Stimulated activated CD4-positive, alpha-beta T cell treated with anti-CD3 and anti-CD28 coated beads, TNF-alpha, amount 100 ng/mL, for 48 hours (primary cell): ENCODE results near the gene SPOCK2.

Experiments
- DNase-seq, 3 donors: peaks; one replicate each; pipeline ENCODE4 v3.0.0-alpha.2; 2020; ENCODE audit warnings: low read depth in 3 of 3

The SPOCK2 gene

DNA sequence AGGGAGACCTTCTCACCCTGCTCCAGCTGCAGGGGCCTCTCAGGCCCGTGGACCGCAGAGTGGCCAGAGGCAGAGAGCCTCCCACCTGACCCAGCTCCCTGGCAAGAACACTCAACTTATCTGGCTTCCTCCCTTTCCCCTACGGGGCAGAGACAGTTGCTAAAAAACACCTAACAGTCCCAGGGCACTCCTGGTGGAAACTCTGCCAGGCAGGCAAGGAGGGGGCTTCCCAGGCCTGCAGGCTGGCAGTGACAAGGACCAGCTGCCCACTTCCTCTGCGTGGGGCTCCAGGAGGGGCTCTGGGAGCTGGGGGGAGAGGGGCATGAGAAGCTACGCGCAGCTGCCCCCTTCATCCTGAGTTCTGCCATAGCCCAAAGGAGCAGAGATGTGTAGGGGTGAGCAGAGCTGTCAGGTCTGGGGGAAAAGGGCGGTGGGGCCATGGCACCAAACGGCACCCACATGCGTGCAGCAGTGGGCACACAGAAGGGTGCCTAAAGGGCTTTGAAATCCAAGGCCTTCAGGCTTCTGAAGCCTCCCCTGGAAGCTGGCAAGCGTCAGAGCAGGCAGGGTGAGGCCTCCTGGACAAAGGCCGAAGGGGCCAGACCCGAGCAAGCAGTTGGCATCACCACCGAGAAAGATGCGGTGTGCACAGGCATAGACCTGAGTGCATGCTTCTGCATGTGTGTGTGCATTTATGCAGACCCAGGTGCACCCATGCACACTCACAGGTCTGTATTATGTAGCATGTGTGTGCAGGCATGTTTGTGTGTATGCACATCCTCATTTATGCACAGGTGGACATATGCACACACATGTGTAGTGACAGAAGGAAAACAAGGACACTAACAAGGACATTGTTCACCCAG, 14.4 kb downstream of the SPOCK2 start:
- DNase-seq = no peak

DNA sequence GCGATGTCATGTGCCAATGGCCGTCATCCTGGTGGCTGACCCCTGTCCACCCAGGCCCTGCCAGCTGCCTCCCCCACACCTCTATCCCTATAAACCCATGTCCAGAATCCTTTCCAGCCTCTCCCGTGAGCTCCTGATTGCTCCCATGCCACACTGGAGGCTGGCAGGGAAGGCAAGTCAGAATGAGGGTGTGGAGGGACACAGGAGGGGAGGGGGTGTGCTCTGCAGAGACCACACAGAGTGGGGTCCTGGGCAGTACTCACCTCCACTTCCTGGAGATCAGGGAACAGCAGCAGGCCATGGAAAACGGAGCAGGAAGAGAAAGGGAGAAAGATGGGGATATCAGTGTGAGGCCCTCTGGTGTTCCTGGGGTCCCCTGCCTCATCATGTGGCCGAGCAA, 15.7 kb downstream of the SPOCK2 start:
- no peak for DNase-seq

DNA sequence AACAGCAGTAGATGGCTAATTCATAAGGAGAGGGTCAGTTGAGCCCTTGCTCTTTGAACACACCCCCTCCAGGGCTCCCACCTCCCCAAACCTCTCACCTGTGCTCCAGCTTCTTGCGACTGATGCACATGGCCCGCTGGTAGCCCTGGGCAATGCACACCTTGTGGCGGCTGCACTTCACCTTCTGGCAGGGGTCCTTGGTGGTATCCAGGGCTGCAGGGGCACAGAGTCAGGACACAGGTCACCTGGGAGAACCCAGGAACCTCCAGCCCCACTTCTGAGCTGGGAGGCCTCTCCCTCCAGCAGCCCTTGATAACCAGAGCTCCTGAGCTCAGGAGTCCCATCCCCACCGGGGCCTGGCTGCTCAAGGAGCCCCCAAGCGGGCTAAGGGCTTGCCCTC, 16.3 kb downstream of the SPOCK2 start:
- DNase-seq = no peak

DNA sequence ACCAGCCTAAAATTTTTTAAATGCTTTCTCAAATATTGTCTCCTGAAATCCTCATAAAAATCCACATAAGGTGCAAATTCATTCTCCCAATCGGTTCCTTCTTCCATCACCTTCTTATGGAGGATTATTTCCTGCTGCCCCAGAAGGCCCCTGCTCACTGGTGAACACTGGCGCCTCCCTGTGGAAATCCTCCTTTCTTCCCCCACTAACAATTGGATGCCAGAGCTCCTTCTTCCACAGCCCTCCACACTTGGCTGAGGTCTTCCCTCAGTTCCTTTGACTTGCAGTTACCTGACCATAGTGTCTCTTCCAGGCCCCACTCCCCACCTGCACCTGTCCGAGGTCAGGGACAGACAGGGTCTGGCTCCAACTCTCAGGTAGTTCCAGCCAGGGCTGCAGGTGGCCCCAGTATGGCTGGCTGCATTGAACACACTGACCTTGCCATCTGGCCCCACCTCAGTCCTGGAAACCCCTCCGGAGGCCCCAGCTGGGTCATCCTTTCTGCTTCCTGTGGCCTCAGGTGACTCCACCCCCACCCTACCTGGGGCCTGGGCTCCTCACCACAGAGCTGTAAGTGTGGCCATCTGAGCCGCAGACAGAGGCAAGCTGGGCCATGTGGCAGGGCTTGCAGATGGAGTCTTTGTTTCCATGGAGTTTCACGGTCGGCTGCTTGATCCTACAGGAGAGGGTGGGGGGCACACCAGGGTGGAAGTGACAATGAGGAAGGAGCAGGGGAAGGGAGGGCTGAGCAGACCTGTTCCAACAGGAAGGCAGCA, 18.4 kb downstream of the SPOCK2 start:
- DNase-seq = no peak

DNA sequence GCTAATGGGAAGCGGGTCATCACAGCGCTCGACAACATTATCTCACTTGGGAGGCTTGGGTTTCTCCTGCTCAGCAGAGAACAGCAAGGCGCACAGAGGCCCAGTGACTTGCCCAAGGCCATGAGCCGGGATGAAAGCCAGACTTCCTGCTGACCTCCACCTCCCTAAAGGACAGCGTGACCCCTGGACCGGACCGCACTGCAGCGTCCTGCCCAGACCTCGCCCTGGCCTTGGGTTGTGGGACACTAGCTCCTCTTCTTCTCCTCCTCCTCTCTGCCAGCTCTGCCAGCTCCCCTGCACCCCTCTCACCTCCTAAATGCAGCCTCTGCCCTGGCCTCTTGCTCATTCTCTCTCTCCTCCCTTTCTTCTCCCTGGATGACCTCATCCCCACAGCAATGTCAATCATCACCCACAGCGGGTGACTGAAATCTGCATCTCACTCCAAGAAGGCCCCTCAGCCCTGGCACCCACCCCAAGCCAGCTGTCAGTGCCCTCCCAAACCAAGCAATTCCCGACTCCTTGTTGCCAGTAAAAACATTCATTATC, 19.4 kb downstream of the SPOCK2 start:
- no peak for DNase-seq

DNA sequence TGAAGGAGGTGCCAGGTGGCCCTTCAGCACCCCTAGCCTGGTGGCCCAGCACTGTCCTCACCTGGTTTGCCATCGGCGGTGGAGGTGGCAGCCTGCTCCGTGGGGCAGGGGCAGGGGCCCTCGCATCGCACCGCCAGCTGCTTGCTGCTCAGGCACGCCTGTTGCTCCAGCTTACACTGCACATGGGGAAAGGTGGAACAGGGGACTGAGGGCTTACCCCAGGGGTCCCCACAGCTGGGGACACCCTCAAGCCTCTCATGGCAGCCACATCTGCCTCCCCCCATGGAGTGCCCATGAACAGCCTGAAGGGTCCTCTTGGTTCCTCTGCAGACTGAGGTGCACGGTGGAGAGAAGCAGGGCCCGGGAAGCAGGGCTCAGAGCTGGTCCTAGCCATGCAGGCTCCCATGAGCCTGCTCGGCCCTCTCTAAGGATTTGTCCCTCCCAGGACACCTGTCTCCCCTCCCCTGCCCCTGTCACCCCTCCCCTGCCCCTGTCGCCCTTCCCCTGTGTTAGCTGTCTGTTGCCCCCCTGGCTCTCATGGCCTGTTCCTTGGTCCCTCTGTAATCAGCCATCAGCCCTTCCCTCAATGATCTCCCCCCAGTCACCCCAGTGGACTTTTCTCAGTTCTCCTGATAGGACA, 20.1 kb downstream of the SPOCK2 start:
- no peak for DNase-seq

DNA sequence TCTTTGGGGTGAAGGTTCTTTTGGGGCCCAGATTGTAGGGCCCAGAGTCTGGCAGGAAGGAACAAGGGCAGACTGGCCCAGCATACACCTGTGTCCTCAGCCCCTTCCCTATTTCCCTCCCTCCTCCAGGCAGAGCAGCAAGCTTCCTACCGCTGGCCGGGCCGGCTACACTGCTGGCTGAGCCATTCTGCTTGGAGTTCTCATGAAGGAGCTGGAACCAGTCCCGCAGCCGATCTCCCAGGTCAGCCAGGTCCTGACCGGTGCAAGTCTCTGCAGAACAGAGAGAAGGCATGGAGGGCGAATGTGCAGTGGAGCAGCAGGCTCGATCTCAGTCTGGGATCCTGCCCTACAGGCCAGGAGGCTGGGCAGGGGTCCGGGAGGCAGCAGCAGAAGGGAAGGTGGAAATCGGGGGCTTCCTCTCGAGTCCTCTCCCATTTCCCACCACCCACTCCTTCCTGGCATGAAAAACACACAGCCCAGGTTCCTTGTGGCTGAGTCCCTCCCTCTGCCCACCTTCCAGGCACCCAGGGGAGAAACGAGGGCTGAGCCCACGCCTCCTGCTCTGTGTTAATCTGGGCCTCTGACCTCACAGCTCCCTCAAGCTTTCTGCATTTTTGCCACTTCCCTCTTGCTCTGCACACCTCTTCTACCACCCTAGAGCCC, 20.8 kb downstream of the SPOCK2 start:
- DNase-seq = no peak

DNA sequence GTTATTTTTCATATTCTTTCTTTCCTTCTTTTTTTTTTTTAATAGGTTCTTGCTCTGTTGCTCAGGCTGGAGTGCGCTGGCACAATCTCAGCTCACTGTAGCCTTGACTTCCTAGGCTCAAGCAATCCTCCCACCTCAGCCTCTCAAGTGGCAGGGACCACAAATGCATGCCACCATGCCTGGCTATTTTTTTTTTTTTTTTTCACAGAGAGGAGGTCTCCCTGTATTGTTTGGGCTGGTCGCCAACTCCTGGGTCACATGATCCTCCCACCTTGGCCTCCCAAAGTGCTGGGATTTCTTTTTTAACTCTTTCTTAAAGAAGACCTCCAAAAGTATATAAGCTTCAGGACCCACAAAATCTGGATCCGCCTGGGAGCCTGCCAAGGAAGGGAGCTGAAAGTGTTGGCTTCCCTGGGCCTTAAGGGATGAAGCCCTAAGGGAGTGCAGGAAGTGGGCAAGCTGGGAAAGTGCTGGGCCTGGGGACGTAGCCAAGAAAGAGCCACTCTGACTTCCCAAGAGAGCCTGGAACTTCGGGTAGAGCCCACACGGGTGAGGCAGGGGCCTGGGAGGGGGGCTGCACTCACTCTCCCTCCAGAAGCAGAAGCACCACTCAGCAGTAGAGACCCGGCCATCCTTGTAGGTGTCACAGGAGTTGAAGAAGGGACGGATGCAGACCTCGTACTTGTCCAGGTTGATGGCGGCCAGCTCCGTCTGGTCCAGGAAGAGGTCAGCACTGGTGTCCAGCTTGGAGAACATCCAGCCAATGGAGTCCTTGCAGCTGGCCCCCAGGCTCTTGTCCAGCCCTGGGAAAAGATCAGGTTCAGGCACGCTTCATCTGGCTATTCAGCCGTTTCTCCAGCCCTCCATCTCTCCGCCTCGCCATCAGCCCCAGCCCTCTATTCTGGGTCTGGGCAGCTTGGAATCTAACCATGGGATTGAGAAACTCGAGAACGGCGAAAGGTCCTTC, 21.8 kb downstream of the SPOCK2 start:
- no peak for DNase-seq

DNA sequence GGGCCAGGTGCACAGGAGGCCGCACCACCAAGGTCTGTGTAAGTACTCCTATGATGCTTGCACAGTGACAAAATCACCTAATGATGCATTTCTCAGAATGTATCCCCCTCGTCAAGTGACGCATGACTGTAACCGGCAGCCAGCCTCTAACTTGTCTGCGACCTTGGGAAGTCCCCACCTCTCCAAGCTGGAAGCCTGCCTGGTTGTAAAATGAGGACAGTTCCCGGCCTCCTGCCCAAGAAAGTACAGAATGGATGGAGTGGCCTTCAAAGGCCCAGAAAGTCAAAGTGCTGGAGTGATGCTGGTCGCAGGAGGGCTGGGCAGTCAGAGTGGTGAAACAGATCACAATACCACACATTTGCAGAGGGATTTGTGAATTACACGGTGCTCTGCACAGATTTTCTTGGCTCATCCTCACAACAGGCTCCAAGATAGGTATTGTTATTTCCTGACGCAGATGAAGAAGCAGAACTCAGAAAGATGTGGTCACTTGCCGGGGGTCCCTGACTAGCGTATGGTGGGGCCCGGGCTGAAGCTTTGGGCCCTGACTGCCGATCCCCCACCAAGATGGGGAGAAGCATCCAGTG, 22.8 kb downstream of the SPOCK2 start:
- no peak for DNase-seq

DNA sequence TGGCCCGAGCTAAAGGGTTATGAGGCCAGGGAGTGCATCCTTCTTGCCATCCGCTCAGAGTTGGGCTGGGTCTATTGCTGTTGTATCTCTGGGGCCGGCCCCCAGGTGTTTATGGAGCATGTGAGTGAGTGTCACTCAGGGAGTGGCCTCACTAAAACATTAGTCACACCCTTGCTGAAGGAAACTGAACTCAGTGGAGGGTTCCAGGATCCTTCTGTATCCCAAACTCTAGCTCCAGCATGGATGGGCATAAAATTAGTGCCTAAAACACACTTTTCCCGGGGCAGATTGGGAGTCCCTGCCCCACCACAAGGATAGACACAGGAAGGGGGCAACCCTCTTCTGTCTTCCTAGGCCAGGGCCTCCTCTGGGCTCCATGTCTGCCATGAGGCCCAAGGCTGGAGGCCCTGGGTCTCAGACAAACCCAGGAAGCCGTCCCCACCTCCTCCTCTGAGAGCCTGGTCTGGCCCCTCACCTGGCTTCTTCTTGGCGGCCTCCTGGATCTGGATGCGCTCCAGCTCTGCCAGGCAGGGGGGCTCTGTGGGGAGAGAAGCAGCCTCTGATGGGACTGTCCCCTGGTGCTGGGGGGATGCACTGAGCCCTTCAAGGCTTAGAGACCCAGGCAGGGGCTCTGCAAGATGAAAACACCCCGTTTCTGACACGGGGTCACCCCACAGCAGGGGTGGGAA, 24.5 kb downstream of the SPOCK2 start:
- DNase-seq = no peak

DNA sequence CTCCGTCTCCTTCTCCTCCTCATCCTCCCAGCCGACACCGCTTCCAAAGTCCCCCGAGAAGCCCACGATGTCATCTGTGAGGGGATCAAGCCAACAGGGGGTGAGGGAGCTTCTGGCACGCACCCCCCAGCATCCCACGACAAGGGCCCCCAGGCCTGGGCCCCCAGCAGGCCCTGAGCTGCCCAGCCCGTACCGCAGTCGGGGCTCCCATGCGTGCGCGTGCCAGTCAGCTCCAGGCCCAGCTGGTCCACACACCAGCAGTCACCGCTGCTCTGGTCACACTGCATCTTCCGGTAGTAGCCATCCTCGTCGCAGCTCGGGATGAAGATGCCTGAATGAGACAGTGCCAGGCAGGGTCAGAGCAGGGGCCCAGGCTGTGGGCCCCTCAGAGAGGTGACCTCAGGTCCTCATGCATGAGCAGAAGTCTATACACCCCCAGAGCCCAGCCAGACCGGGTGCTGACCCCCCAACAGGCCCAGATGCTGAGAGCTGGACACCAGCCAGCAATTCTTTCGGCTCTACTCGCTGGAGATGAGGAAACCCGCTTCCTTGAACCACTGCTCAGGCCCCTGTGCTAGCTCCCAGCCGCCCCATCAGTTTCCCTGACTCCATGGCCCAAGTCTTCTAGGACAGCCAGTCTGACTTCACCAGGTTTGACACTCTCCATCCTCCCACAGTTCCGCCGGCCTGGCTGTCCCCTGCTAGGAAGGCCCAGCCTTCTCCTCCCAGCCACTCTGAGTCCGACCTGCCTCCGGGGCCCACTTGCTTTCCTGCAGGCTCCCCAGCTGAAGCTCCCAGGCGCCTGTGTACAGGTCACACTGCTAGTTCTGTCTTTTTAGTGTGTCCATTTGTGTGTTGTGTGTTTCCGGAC, 25.3 kb downstream of the SPOCK2 start:
- no peak for DNase-seq

DNA sequence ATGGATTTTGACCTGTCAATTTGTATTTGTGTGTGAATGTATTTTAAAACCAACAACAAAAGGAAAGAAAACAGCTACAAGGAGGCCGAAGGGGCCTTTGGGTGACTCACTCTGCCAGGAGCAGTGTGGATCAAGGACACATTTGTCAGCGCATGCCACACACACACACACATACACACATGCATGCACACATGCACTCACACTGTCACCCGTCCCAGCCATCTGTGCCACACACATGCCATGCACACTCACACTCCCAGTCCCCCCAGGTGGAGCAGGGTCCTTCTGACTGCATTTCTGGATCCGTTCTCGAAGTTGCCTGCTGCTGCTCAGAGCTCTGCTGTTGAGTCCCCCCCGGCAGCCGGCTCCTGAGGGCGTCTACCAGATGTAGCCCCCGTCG, 26.0 kb downstream of the SPOCK2 start:
- DNase-seq = no peak

DNA sequence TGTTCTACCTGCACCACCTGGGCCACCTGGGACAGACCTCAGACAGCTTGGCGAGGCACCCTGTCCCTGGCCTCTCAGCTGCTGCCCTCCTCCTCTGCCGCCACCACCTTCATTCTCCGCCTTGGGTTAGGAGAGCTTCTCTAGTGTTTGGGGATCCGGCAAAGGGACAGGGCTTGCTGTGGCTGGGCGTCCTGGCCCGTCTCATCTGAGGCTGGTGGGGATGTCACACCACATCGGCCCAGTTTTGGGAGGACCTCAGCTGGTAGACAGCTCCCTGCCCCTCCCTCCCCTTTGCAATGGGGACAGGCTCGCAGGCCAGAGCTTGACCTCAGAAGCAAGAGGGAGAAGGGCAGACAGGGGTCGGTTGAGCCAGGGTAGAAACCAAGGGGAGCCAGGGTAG, 26.4 kb downstream of the SPOCK2 start:
- no peak for DNase-seq

DNA sequence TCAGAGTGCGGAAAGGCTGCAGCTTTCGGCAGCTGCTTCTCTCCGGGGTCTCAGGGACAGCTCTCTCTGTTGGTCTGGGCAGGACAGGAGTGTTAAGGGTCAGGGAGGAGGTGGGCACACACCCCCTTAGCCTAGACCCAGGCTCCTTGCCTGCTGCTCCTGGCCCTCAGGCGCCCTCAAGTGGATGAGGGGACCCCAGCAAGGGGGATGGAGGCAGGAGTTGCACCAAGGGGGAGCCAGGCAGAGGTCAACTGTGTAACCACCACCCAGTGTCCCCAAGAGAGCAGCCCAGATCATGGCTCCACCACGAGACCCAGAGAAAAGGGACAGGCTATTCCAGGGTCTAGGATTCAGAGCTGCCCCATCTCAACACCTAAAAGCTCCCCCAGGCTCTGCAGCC, 26.9 kb downstream of the SPOCK2 start:
- DNase-seq = no peak

DNA sequence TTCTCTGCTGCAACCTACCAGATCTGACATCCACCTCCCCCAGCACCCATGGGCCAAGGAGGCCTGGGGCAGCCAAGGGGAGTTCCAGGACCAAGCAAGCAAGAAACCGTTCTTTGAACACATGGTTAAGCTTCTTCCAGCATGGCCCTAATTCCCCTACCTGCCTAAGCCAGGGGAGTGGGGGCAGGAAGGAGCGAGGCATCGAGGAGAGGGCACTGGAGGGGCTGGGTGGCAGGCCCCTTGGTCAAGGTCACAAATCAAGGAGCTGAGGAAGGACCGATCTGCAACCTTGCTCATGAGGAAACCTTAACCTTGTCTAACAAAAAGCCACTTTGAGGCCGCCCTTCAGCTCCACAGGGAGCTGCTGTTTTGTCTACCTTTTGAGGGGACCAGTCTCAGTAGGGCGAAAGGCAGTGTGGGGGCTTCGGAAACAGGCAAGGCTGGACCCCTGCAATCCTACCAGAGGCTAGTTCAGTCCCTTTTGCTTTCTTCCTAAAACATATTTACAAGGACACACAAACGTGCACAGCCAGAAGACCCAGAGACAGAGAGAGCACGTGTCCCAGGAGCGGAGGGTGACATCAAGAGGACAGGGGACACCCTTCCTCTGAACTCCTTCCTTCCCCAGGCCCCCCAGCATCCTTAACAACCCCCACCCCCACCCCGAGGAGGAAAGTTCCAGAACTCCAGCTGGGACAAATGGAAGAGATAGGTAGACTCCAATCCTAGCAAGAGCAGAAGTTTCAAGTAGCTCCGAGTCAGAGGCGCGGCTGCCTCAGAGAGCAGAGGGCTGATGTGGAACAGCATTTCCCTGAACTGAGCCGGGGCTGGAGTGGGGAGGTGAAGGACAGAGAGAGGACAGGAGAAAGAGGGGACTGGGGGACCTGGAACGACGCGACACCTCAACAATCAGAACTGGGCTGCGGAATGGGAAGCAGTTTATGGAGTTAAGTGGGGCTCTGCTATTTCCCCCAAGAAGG, 28.2 kb downstream of the SPOCK2 start:
- DNase-seq = no peak

DNA sequence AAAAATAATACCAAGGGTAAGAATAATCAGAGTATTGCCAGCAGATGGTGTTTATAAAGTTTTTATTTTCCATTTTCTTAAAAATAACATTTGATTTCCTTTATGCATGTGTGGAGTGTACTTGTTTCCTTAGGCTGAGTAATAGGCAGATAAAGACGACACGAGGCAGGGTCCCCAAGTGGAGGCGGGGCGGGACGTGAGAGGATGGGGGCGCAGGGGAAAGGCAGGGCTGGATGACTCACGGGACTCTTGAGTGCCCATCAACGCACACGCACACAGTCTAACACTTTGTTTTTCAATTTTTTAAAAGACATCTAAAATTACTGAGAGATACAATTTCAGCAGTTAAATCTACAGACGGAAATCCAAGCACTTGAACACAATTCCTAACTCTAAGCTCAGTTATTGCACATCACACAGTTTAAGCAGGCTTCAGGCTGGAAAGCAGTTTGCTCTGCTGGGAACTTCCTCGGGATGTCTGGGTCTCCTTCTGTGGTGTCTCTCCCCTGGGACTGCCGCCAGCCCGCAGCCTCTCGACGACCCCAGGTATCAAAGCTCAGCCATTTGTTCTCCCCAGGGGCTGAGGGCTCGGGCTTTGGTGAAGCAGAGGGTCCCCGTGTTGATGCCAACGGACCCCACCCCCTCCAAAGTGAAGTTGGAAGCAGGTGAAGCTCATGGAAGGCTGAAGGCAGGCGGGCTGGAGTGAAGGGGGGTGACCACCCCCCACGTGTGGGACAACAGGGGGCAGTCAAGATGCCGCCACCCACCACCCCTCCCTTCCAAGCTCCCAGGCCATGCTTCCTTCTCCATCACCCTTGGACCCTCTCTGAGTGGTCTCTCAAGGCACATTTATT, 29.1 kb downstream of the SPOCK2 start:
- DNase-seq = no peak
